Stimulated activated CD8-positive, alpha-beta memory T cell treated with anti-CD3 and anti-CD28 coated beads, Interleukin-2, amount 100 ng/mL, for 1 hour (primary cell): ENCODE measurements around the gene SENP1.

Experiments
- DNase-seq, 2 donors: peaks; one replicate each; pipeline ENCODE4 v3.0.0-alpha.2; 2020; ENCODE audit warnings: low read depth in 2 of 2

The SENP1 gene

GRCh38 chr12:48017921-48018617 is 87.8 kb downstream of the SENP1 start:
- no peak for DNase-seq

GRCh38 chr12:48017496-48017895 is 88.4 kb downstream of the SENP1 start:
- no peak for DNase-seq

- no peak for DNase-seq
Observed at GRCh38 chr12:48016373-48017020, 89.4 kb downstream of the SENP1 start.

- no peak for DNase-seq
Observed at GRCh38 chr12:48015954-48016353, 89.9 kb downstream of the SENP1 start.

GRCh38 chr12:48015129-48015528 is 90.8 kb downstream of the SENP1 start:
- DNase-seq = no peak

GRCh38 chr12:48013287-48013686 is 92.6 kb downstream of the SENP1 start:
- DNase-seq = no peak

GRCh38 chr12:48012070-48012469 is 93.8 kb downstream of the SENP1 start:
- no peak for DNase-seq

GRCh38 chr12:48010366-48010970 is 95.4 kb downstream of the SENP1 start:
- DNase-seq = no peak

GRCh38 chr12:48009471-48009870 is 96.4 kb downstream of the SENP1 start:
- DNase-seq = no peak

- no peak for DNase-seq
Observed at GRCh38 chr12:48008950-48009349, 96.9 kb downstream of the SENP1 start.

GRCh38 chr12:48008349-48008748 is 97.5 kb downstream of the SENP1 start:
- DNase-seq = no peak

GRCh38 chr12:48007206-48007605 is 98.7 kb downstream of the SENP1 start:
- no peak for DNase-seq

- DNase-seq = no peak
Observed at GRCh38 chr12:48005750-48006021, 100.2 kb downstream of the SENP1 start.

GRCh38 chr12:48005001-48005749 is 100.7 kb downstream of the SENP1 start:
- no peak for DNase-seq

GRCh38 chr12:48004053-48004941 is 101.6 kb downstream of the SENP1 start, which contains the start of gene COL2A1:
Gene COL2A1 (minus strand): TSS chr12:48004476. CDS start chr12:48004321, 155 bp downstream.
- DNase-seq = no peak

GRCh38 chr12:48003226-48004052 is 102.4 kb downstream of the SENP1 start:
- DNase-seq = no peak

GRCh38 chr12:48002773-48003218 is 103.1 kb downstream of the SENP1 start:
- no peak for DNase-seq

- DNase-seq = no peak
Observed at GRCh38 chr12:48002414-48002730, 103.5 kb downstream of the SENP1 start.

- no peak for DNase-seq
Observed at GRCh38 chr12:48001505-48002413, 104.1 kb downstream of the SENP1 start.
